ENCODE data around the gene PDE4D.

DNA sequence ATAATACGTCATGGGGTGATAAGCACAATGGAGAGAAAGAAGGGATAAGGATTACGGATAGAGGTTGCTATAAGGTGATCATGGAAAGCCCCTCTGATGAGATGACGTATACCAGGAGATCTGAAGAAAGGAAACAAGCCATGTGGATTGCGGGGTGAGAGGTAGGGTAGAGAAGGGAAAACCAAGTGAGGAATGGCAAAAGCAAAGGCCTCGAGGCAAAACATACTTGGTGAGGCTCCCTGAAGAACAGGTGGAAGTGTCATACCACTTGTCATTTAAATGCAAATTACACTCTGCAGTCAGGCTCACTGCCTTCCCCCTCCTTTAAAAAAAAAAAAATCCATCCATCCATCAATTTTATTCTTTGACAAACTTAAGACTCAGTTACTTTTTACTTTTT lies 889.9 kb downstream of the PDE4D start:
- no peak for TF ChIP-seq POLR2A (IDR thresholded peaks at IDR 0.05)
- TF ChIP-seq, protein P1, sequence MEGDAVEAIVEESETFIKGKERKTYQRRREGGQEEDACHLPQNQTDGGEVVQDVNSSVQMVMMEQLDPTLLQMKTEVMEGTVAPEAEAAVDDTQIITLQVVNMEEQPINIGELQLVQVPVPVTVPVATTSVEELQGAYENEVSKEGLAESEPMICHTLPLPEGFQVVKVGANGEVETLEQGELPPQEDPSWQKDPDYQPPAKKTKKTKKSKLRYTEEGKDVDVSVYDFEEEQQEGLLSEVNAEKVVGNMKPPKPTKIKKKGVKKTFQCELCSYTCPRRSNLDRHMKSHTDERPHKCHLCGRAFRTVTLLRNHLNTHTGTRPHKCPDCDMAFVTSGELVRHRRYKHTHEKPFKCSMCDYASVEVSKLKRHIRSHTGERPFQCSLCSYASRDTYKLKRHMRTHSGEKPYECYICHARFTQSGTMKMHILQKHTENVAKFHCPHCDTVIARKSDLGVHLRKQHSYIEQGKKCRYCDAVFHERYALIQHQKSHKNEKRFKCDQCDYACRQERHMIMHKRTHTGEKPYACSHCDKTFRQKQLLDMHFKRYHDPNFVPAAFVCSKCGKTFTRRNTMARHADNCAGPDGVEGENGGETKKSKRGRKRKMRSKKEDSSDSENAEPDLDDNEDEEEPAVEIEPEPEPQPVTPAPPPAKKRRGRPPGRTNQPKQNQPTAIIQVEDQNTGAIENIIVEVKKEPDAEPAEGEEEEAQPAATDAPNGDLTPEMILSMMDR (IDR thresholded peaks at IDR 0.05), result no peak

Measured in heart left ventricle (tissue), 13 donors.